Measurements from ENCODE around the gene HDLBP.

Gene HDLBP

DNA sequence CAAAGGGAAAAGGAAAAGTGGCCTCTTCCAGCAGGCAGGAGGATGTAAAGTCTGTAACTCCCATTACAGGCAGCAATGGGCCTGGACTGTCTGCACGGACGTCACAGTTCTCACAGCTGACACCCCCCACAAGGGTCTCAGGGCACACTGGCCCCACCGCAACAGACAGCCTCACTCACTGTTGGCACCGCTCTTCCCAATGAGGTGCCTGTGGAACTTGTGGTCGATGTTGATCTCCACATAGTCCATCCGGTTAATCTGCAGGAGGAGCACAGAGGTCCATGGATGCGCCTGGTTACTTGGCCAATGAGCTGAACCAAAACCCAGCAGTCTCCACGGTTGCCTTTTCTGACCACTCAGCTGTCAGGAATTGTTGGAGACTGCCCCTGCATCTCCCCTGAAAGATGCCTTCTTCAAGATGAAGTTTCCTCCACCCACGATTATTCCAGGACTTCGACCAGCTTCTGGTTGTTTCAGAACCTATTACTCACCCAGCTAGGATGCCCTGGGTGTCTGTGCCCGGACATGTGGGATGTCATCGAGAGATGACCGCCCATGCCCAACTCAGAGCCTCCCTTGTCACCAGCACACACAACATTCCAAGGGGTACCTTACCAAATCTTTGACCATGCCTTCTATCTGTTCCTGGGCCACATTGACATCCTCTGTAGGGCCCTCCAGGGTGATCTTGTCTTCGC, 62.5 kb downstream of the HDLBP start:
- H3K9ac ChIP-seq (ENCODE audit: low read length): no peak overlapping the region
- H3K36me3 ChIP-seq (ENCODE audit: low read length): peaks cover 14% of the 10 kb centered on the region; the same call in 1 of the 2 replicates
- H3K4me3 ChIP-seq (ENCODE audit: insufficient read depth, low read length, poor library complexity, severe bottlenecking): no peak overlapping the region
- no peaks in the 10 kb centered on the region for H3K9me3 ChIP-seq (ENCODE audit: insufficient read depth, low read length)
- no peak overlapping the region for H3K27ac ChIP-seq (ENCODE audit: low read depth, low read length)
- no peaks in the 10 kb centered on the region for H3K9me2 ChIP-seq (replicated peaks; ENCODE audit: insufficient read depth, low read length)
- H3K27me3 ChIP-seq (ENCODE audit: low read length): no peaks in the 10 kb centered on the region
- H4K20me1 ChIP-seq (ENCODE audit: low read depth, low read length): no peaks in the 10 kb centered on the region
- H3K4me2 ChIP-seq (ENCODE audit: low read depth, low read length, poor library complexity, severe bottlenecking): no peak overlapping the region
- H3F3A ChIP-seq (ENCODE audit: insufficient read depth): no peaks in the 10 kb centered on the region
- no peak overlapping the region for H2AFZ ChIP-seq (ENCODE audit: low read depth, low read length, severe bottlenecking)
- no peak for TF ChIP-seq EZH2phosphoT487 (conservative IDR thresholded peaks at IDR 0.05; ENCODE audit: low read length)
- TF ChIP-seq, protein P1, sequence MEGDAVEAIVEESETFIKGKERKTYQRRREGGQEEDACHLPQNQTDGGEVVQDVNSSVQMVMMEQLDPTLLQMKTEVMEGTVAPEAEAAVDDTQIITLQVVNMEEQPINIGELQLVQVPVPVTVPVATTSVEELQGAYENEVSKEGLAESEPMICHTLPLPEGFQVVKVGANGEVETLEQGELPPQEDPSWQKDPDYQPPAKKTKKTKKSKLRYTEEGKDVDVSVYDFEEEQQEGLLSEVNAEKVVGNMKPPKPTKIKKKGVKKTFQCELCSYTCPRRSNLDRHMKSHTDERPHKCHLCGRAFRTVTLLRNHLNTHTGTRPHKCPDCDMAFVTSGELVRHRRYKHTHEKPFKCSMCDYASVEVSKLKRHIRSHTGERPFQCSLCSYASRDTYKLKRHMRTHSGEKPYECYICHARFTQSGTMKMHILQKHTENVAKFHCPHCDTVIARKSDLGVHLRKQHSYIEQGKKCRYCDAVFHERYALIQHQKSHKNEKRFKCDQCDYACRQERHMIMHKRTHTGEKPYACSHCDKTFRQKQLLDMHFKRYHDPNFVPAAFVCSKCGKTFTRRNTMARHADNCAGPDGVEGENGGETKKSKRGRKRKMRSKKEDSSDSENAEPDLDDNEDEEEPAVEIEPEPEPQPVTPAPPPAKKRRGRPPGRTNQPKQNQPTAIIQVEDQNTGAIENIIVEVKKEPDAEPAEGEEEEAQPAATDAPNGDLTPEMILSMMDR (IDR thresholded peaks at IDR 0.05; ENCODE audit: insufficient read depth, low read length, poor library complexity, severe bottlenecking): no peak
- H3K79me2 ChIP-seq (ENCODE audit: insufficient read depth, low read length): no peaks in the 10 kb centered on the region

DNA sequence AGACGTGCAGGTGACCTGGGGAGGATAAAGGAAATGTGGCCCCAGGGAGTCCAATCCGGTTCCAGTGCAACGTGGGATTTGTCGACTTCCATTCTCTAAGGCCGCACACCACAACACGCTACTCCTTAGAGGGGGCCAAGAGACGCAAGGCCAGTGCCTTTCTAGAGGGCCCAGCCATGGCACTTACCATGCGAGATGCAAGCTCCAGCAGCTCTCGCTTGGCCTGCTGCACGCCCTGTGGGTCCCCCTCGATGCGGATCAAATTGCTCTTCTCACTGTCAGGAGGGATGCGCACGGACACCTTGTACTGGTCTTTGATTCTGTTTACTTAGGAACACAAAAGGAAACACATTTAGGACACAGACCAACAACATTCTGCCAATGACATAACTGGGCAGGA, 65.8 kb downstream of the HDLBP start:
- H3K9me2 ChIP-seq (replicated peaks; ENCODE audit: insufficient read depth, low read length): no peaks in the 10 kb centered on the region

DNA sequence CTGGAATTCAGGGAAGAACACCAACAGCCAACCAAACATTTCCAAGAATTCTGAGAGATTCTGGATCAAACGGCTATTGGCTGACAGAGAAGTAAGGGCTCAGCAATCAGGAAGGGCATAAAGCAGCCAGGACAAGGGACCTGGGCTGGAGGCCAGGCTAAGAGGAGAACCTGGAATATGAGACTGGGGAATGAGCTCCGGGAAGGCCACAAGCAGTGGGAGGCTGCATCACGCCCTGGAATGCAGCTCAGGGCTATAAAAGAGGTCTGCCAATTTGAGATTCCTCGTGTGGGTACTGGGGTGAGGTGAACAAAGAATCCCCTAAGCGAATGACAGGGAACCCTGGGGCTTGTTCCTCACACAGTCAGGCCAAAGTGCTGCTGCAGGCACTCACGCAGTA, 66.6 kb downstream of the HDLBP start:
- peaks cover 8% of the 10 kb centered on the region; the same call in 1 of the 2 replicates for H3K36me3 ChIP-seq (ENCODE audit: low read length)
- no peak overlapping the region for H2AFZ ChIP-seq (ENCODE audit: low read depth, low read length, severe bottlenecking)
- no peak overlapping the region for H3K4me2 ChIP-seq (ENCODE audit: low read depth, low read length, poor library complexity, severe bottlenecking)
- TF ChIP-seq EZH2phosphoT487 (conservative IDR thresholded peaks at IDR 0.05; ENCODE audit: low read length): no peak
- TF ChIP-seq, protein P1 (IDR thresholded peaks at IDR 0.05; ENCODE audit: insufficient read depth, low read length, poor library complexity, severe bottlenecking): no peak
- H3K79me2 ChIP-seq (ENCODE audit: insufficient read depth, low read length): no peaks in the 10 kb centered on the region
- no peaks in the 10 kb centered on the region for H3K27me3 ChIP-seq (ENCODE audit: low read length)
- no peaks in the 10 kb centered on the region for H4K20me1 ChIP-seq (ENCODE audit: low read depth, low read length)
- H3F3A ChIP-seq (ENCODE audit: insufficient read depth): no peaks in the 10 kb centered on the region
- H3K9me3 ChIP-seq (ENCODE audit: insufficient read depth, low read length): no peaks in the 10 kb centered on the region
- no peak overlapping the region for H3K27ac ChIP-seq (ENCODE audit: low read depth, low read length)
- no peak overlapping the region for H3K4me3 ChIP-seq (ENCODE audit: insufficient read depth, low read length, poor library complexity, severe bottlenecking)
- H3K9me2 ChIP-seq (replicated peaks; ENCODE audit: insufficient read depth, low read length): no peaks in the 10 kb centered on the region
- H3K9ac ChIP-seq (ENCODE audit: low read length): no peak overlapping the region

More for the DNA sequence above, 65.8 kb downstream of the HDLBP start:
- Histone ChIP-seq H4K20me1 (ENCODE audit: low read depth, low read length) (no peaks in the 10 kb centered on the region), H3K27ac (ENCODE audit: low read depth, low read length) (no peak overlapping the region), H3F3A (ENCODE audit: insufficient read depth) (no peaks in the 10 kb centered on the region), H3K9ac (ENCODE audit: low read length) (no peak overlapping the region), H3K9me3 (ENCODE audit: insufficient read depth, low read length) (no peaks in the 10 kb centered on the region), H3K36me3 (ENCODE audit: low read length) (peaks cover 7% of the 10 kb centered on the region; the same call in 1 of the 2 replicates), H3K27me3 (ENCODE audit: low read length) (no peaks in the 10 kb centered on the region), H2AFZ (ENCODE audit: low read depth, low read length, severe bottlenecking) (no peak overlapping the region), H3K4me2 (ENCODE audit: low read depth, low read length, poor library complexity, severe bottlenecking) (no peak overlapping the region), H3K79me2 (ENCODE audit: insufficient read depth, low read length) (no peaks in the 10 kb centered on the region), H3K4me3 (ENCODE audit: insufficient read depth, low read length, poor library complexity, severe bottlenecking) (no peak overlapping the region)
- TF ChIP-seq, protein P1 (IDR thresholded peaks at IDR 0.05; ENCODE audit: insufficient read depth, low read length, poor library complexity, severe bottlenecking): no peak
- TF ChIP-seq EZH2phosphoT487 (conservative IDR thresholded peaks at IDR 0.05; ENCODE audit: low read length): no peak

All from SU-DHL-6 (cell line).